Body of pancreas (tissue), 4 donors: ENCODE data around the gene MERTK. TPM values are rescaled to one million over a fixed set of nuclear protein-coding genes. Genes with fewer than 3 reads are reported as not detected.
"Not testable (repeated sequence)": the region's sequence is repeated elsewhere in the genome, so short reads cannot be mapped to it uniquely, and the experiment has no call there.

Source experiments
- ATAC-seq: fragments of 150-250 bp; one replicate; pipeline ENCODE4 v1.9.1; 2016
- DNase-seq, 4 donors: peaks; one replicate each; pipeline ENCODE4 v3.0.0-alpha.2; 2019
- H3K27ac ChIP-seq, 4 donors: fragments of 200-600 bp; sonication (generic); 1 replicate in 3 of 4; 2 replicates in 1 of 4; pipeline versions ENCODE4 v1.5.1 to v1.6.1; 2016 to 2019; ENCODE audit warnings: mild to moderate bottlenecking in 1 of 4, mixed read lengths in 1 of 4, moderate library complexity in 1 of 4
- H3K27me3 ChIP-seq, 2 donors: fragments of 200-600 bp; sonication (generic); one replicate each; pipeline ENCODE4 v1.6.0; 2016; ENCODE audit warnings: mild to moderate bottlenecking in 1 of 2
- H3K36me3 ChIP-seq, 2 donors: fragments of 200-600 bp; sonication (generic); replicated peaks in 1 of 2; 2 replicates each; pipeline ENCODE4 v1.5.1; 2016; ENCODE audit warnings: low read depth in 2 of 2; ENCODE audit not compliant: insufficient read depth in 1 of 2
- H3K4me1 ChIP-seq: fragments of 200-600 bp; sonication (generic); one replicate; pipeline ENCODE4 v1.6.0; 2016
- H3K4me3 ChIP-seq, 2 donors: fragments of 200-600 bp; sonication (generic); 1 replicate in 1 of 2; 2 replicates in 1 of 2; pipeline ENCODE4 v1.5.1; 2016 to 2019
- H3K9me3 ChIP-seq, 3 donors: fragments of 200-600 bp; sonication (generic); 1 replicate in 2 of 3; 2 replicates in 1 of 3; pipeline ENCODE4 v1.5.1; 2016
- POLR2A ChIP-seq, 3 donors: fragments of 450-650 bp; IDR thresholded peaks; one replicate each; pipeline ENCODE4 v1.6.1; 2016; ENCODE audit warnings: antibody characterized with exemption in 3 of 3, mild to moderate bottlenecking in 2 of 3
- WGBS, 2 donors: methylation state at CpG; one replicate each; pipeline ENCODE4 v1.1.5; 2017; 5-methylcytosine and 5-hydroxymethylcytosine counted together
- intact Hi-C: fragments of 100-400 bp; cut with DNase I; formaldehyde crosslinking; loops from one replicate; pipeline ENCODE4 v1.15.1; 2023
- total RNA-seq, 2 donors: library from RNA; depleted of rRNA; stranded (reverse); fragments of >200 nt; gene quantifications; one replicate each; pipeline ENCODE4 v1.1.0, GENCODE V29; 2016
- TF ChIP-seq, protein P1 (sequence below), 7 experiments: fragments of 450-650 bp in 4 of 7; fragments of 200-600 bp in 3 of 7; sonication (generic) in 3 of 7; IDR thresholded peaks; one replicate each; pipeline ENCODE4 v1.5.1; 2016 to 2019; ENCODE audit warnings: antibody characterized with exemption in 7 of 7

The MERTK gene
- total RNA-seq, 2 donors from 2014 or later = 7.9 to 9.6 TPM

DNA sequence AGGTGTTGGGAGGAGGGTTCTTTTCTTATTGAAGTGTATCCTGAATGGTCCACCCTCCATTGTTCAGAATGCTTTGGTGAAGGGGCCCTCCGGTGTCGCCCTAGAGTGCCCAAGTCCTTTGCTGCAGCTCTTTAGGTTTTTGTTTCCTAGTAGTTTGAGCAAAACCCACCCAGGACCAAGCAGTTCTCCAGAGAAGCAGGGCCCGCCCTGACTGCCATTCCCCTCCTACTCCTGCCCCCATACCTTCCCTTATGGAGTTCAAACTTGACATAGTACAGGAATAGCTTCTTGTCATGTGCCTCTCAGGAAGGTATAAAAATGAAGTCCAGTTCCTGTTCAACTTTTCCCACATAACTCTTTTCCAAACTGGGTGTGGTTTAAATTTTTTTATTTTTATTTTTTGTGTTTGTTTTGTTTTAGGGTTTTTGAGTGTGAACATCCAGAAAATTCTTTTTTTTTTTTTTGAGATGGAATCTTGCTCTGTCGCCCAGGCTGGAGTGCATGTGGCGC, 5.6 kb downstream of the MERTK start:
- intact Hi-C loops = no loop called here
- no peak for ATAC-seq
- Histone ChIP-seq H3K27me3 (no peaks in the 10 kb centered on the region), H3K4me3 (no peak overlapping the region), H3K9me3 (no peaks in the 10 kb centered on the region), H3K27ac (no peak overlapping the region), H3K36me3 (no peaks in the 10 kb centered on the region), H3K4me1 (peaks cover 54% of the 10 kb centered on the region)
- 88 to 93% methylated on average over 5 of the region's 5 CpGs for WGBS, 2 donors
- TF ChIP-seq, protein P1, sequence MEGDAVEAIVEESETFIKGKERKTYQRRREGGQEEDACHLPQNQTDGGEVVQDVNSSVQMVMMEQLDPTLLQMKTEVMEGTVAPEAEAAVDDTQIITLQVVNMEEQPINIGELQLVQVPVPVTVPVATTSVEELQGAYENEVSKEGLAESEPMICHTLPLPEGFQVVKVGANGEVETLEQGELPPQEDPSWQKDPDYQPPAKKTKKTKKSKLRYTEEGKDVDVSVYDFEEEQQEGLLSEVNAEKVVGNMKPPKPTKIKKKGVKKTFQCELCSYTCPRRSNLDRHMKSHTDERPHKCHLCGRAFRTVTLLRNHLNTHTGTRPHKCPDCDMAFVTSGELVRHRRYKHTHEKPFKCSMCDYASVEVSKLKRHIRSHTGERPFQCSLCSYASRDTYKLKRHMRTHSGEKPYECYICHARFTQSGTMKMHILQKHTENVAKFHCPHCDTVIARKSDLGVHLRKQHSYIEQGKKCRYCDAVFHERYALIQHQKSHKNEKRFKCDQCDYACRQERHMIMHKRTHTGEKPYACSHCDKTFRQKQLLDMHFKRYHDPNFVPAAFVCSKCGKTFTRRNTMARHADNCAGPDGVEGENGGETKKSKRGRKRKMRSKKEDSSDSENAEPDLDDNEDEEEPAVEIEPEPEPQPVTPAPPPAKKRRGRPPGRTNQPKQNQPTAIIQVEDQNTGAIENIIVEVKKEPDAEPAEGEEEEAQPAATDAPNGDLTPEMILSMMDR (IDR thresholded peaks at IDR 0.05) = no peak
- no peak for TF ChIP-seq POLR2A (IDR thresholded peaks at IDR 0.05)
- DNase-seq = no peak

DNA sequence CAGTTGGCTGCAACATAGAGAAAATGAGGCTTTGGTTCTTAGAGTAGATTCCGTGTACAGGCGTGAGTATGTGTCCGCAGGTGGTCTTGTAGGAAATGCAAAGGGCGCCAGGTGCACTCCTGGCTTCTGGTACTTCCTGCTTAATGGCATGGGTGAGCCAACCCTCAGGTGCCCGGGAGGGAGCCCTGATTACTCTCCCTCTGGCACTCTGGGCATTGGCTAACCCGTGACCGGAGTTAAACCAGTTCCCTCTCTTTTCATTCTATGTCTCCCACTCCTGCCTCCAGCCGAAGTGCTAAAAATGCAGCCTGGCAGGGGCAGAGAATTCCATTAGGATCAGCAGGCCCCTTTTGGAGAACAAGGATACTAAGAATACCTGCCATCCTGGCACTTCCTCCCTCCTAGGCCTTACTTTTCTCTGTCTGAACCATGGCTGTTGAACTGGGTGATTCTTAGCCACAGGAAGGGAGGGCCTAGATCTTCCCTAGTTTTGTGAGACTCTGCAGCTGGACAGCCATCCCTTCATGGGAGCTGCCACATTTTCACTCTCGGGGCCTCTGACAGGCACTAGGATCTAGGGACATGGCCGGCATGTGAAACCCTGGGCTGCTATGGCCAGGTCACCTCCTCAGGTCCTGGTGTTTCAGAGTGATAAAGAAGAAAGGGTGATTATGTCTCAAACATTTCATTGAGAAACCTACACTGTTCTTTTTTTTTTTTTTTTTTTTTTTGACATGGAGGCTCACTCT, 6.5 kb downstream of the MERTK start:
- ATAC-seq (no peak), DNase-seq (peak in 2 of 4 donors; percentile 13 to 65)

GRCh38 chr2:111905475-111905869, 7.1 kb downstream of the MERTK start:
- DNase-seq, H3K36me3 ChIP-seq, H3K4me3 ChIP-seq, ATAC-seq, H3K9me3 ChIP-seq, H3K27me3 ChIP-seq, intact Hi-C loops: not testable (repeated sequence)
- peaks cover 58% of the 10 kb centered on the region for H3K4me1 ChIP-seq
- WGBS, 2 donors = 95 to 96% methylated on average over 9 of the region's 9 CpGs
- H3K27ac ChIP-seq = peak overlapping the region in 2 of 4 donors; percentile 30 to 36

More for the DNA sequence above, 6.5 kb downstream of the MERTK start:
- no peaks in the 10 kb centered on the region for H3K36me3 ChIP-seq
- H3K27ac ChIP-seq = no peak overlapping the region
- no peaks in the 10 kb centered on the region for H3K27me3 ChIP-seq
- no peaks in the 10 kb centered on the region for H3K9me3 ChIP-seq
- intact Hi-C loops = no loop called here
- no peak overlapping the region for H3K4me3 ChIP-seq
- WGBS, 2 donors = 86 to 89% methylated on average over 10 of the region's 10 CpGs
- TF ChIP-seq, protein P1 (IDR thresholded peaks at IDR 0.05) = no peak
- TF ChIP-seq POLR2A (IDR thresholded peaks at IDR 0.05) = no peak
- peaks cover 58% of the 10 kb centered on the region for H3K4me1 ChIP-seq

DNA sequence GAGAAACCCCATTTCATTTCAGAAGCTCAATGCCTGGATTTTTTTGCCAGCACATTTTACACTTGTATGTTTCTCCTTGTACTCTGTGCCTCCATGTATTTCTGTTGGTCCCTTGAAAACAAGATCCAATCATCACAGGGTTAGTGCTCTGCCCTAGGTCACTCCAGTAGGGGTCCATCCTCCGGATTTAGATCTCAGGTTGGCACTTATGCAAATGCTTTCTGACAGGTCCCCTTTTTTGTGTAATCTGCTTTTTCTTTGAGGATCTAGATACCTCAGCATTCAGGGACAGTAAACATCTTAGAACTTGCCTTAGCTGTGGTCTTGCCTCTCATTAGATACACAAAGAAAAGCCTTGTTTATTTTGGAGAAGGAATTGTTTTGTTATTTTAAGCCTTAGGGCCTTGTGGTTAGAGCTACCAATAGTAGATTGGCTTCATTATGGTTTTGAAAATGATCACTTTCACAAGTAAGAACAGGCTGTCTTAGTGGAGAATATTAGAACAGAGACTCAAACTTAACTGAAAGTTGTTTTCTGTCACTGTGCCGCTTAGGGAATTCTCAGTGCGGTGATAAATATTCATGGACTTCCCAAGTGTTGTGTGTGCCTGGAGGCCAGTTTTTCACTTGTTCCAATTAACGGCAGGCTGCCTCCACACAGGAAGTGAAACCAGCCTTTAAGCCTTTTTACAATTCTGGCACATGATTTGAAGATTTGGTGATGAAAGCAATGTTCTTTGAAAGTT, 7.8 kb downstream of the MERTK start:
- Histone ChIP-seq H3K27me3 (no peaks in the 10 kb centered on the region), H3K4me3 (no peak overlapping the region), H3K9me3 (no peaks in the 10 kb centered on the region), H3K4me1 (peaks cover 58% of the 10 kb centered on the region), H3K27ac (peak overlapping the region in 3 of 4 donors; percentile 28 to 36 (median 30)), H3K36me3 (no peaks in the 10 kb centered on the region)
- TF ChIP-seq, protein P1 (IDR thresholded peaks at IDR 0.05) = no peak
- TF ChIP-seq POLR2A (IDR thresholded peaks at IDR 0.05) = no peak
- DNase-seq = peak in 2 of 4 donors; percentile 5 to 28
- intact Hi-C loops = no loop called here
- ATAC-seq = no peak
- 27 to 37% methylated on average over 4 of the region's 4 CpGs for WGBS, 2 donors

DNA sequence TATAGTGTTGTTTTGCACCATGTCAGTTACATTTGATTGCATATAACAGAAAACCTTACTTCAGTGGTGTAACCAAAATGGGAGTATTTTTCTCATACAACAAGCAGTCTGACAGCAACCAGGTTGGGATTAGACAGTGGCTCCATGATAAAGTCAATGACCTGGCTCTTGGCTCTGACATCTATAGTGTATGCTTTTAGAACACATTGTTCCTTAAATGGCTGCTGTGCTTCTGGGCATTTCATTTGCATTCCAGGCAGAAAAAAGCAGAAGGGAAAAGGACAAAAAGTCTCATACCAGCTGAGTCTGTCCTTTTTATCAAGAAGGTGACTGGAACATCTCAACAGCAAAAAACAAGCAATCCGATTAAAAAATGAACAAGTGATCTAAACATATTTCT, 10.2 kb downstream of the MERTK start:
- 36 to 56% methylated on average over 1 of the region's 1 CpG for WGBS, 2 donors
- Histone ChIP-seq H3K36me3 (no peaks in the 10 kb centered on the region), H3K9me3 (no peaks in the 10 kb centered on the region), H3K27me3 (no peaks in the 10 kb centered on the region), H3K27ac (peak overlapping the region in 2 of 4 donors; percentile 27 to 52), H3K4me3 (no peak overlapping the region), H3K4me1 (peaks cover 53% of the 10 kb centered on the region)
- intact Hi-C loops = no loop called here
- ATAC-seq = no peak
- DNase-seq = peak in 1 of 4 donors; percentile 20
- TF ChIP-seq POLR2A (IDR thresholded peaks at IDR 0.05) = no peak
- TF ChIP-seq, protein P1 (IDR thresholded peaks at IDR 0.05) = no peak
